GM18517 (cell line): Measurements from ENCODE around the gene DYDC2.
A peak's percentile ranks its signal among the peaks of the same experiment; 100 is the strongest.

Source experiments
- ATAC-seq: cut with Tn5 transposase; IDR thresholded peaks from one replicate; pipeline ENCODE4 v1.9.1; 2021; ENCODE audit warnings: mild to moderate bottlenecking, moderate library complexity; ENCODE audit not compliant: unreplicated experiment

Gene DYDC2

DNA sequence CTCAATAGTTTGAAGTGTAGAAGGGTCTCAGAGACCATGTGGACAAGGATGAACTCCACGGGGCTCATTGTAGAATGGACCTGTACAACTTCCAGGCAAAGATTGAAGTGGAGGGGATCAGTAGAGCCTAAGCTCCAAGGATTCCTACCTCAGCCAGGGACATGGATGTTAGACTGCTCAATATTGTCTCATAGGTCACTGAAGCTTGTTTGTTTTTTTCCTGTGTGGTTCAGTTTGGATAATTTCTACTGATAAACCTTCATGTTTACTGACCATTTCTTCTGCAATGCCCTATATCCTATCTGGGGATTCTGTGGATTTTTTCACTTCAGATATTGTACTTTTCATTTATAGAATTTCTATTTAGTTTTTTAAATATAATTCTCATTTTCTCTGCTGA is 8.9 kb downstream of the DYDC2 start:
- no peak for ATAC-seq

DNA sequence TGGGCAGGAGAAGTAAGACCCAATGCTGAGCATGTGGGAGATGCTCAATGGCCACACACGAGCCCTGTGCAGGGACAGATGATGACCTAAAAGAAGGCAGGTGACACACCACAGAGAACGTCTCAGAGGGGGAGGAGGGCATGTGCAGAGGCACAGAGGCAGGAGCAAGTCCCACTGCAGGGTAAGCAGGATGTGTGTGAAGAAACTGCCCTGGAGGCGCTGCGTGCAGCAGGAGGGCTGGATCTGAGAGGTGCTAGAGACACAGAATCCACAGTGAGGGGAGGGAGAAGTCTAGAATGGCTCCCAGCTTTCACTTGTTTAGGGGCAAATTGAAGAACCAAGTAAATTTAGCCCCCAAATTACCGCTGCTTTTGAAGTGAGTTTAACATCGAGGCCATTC is 14.9 kb downstream of the DYDC2 start:
- no peak for ATAC-seq

DNA sequence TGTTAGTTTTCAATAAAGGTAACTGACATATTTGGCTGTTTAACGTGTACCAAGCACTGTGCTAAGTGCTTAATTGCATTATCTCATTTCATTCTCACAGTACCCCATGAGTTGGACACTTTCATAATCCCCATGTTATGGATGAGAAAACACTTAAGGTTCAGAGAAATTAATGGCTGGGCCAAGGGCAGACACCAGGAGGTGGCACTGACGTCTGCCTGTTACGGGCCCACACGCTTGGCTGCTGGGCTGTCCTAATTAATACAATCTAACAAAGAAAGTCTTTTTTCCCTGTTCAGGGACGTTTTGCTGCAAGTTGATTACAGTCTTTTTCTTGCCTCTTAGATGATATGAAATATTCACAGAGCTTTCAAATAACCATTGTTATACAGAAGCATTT is 16.1 kb downstream of the DYDC2 start:
- ATAC-seq: no peak

DNA sequence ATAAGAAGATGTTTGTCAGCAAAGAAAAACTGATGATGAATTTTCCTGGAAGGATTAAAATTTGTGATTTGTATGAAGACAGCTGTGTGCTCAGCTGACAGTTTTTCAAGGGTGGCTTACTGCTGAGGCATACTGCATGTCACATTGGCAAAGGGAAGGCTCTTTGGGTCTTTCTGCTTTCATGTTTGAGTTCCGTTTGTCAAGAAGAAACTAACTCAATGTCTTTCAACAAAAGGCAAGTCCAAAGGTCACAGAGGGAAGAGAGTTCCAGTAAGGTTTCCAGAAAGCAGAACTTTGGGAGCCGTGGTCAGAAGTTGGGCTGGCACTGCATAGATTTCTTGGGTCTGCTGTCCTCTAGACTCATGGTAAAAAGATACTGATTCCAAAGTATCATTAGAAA is 16.9 kb downstream of the DYDC2 start:
- no peak for ATAC-seq

DNA sequence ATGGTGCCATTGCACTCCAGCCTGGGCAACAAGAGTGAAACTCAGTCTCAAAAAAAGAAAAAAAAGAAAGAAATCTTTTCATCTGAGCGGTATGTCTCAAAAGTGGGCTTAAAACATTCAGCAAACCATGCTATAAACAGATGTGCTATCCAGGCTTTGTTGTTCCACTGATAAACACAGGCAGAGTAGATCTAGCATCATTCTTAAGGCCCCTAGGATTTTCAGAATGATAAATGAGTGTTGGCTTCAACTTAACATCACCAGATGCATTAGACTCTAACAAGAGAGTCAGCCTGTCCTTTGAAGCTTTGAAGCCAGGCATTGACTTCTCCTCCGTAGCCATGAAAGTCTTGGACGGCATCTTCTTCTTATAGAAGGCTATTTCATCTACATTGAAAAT is 23.1 kb downstream of the DYDC2 start:
- ATAC-seq: no peak

DNA sequence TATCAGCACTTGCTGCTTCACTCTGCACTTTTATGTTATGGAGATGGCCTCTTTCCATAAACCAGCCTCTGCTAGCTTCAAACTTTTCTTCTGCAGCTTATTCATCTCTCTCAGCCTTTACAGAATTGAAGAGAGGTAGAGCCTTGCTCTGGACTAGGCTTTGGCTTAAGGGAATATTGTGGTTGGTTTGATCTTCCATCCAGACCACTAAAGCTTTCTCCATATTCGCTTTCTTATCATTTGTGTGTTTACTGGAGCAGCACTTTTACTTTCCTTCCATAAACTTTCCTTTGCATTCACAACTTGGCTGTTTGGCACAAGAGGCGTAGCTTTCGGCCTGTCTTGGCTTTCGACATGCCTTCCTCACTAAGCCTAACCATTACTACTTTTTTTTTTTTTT is 23.6 kb downstream of the DYDC2 start:
- no peak for ATAC-seq

DNA sequence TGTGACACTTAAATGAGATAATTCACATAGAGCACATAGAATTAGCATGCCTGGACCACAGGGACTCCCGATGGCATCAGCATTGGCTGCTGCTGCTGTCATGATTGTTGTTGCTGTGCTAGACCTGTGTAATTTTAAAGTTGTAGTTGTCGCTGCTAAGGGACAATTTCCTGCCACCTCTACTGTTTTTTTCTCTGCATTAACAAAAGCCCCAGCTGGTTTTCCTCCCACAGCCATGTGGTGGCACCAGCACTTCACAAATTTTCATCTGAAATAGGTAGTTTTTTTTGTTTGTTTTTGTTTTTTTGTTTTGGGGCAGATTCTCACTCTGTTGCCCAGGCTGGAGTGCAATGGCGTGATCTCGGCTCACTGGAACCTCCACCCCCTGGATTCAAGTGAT is 26.4 kb downstream of the DYDC2 start:
- ATAC-seq: peak; percentile 58

DNA sequence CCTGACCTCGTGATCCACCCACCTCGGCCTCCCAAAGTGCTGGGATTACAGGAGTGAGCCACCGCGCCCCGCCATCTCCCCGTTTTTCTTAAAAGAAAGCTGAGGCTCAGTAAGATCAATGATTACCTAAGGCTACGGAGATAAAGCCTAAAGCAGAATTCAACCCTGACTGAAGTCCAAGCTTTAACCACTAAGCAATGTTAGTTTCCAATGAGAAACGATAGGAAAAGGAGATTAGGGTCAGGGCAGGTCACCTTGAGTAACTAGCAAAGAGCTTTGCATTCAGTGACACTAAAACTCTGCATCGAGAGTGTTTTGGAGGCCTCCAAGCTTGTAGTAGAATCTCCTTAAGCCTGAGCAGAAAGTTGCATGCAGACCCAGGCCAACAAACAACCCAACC is 34.2 kb downstream of the DYDC2 start:
- no peak for ATAC-seq

DNA sequence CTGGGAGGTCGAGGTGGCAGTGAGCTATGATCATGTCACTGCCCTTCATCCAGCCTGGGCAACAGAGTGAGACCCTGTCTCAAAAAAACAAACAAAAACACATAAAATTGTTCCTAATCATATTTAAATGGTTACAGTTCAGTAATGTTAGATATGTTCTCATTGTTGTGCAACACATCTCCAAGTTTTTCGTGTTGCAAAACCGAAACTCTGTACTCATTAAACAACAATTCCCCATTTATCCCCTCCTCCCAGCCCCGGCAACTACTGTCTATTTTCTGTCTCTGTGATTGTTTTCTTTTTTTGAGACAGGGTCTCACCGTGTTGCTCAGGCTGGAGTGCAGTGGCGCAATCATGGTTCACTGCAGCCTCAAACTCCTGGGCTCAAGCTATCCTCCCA is 35.7 kb downstream of the DYDC2 start:
- no peak for ATAC-seq

DNA sequence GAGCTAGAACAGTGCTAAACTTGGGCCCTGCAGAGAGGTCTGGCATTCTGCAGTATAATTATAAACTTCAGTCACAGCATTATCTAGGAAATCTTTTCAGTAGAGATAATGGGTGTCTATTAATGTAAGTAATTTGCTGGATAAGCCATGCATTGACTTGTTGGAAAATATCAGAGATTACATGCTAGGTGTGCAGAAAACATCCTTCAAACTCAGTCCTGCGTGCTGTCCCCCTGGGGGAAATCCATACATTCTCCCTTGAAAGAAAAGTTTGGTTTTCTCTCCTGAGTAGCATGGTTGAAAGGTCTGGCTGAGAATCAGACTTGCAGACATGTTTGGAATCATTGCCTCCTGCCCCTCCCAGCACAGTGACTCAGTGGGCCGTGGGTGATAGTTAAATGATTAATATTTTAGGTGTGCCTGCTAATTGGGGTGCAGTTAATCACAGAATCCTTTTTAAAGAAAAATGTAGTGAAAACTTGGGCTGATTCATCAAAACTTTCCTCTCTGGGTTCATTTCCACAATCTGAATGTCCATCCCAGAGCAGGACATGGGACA is 37.9 kb downstream of the DYDC2 start:
- ATAC-seq: no peak

DNA sequence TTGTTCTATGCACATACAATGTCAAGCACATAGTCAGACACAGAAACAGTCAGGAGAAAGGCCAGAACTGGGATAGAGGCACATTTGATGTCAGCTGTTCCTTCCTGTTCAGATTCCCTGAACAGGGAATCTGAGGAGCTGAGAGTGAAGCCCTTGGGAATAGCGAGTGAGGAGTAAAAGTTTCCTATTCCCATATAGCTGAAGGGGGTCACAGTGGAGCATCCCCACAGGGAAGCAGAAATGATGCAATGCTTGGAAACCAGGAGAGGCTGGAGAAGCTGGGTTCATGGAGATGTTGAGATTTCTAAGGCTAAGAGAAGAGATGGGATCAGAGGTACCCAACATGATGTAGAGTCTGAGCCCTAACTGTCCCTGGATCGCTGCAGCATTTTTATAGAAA is 40.4 kb downstream of the DYDC2 start:
- ATAC-seq: no peak

DNA sequence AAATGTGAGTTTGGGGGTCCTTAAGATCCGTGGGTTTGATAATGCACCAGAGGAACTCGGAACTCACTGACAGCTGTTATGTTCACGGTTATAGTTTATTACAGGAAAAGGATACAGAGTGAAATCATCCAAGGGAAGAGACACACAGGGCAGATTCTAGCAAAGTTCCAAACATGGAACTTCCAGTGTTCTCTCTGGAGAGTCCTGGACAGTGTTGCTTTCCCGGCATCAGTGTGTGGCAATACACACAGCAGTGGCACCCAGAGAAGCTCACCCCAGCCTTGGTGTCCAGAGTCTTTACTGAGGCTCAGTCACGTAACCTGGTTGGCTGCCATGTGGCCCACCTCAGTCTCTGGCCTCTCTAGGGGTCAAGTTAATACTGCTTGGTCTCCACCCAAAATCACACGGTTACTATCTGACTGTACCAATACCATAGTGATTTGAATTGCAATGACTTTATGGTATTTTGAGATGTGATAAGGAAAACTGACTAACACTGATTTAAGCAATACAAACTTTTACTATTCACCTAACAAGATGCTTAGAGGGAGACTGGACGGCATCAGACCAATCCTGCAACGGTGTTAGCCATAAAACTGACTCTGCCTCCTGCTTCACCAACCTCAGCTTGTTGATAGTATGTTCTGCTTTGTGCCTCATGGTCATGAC is 43.7 kb downstream of the DYDC2 start:
- ATAC-seq: no peak

DNA sequence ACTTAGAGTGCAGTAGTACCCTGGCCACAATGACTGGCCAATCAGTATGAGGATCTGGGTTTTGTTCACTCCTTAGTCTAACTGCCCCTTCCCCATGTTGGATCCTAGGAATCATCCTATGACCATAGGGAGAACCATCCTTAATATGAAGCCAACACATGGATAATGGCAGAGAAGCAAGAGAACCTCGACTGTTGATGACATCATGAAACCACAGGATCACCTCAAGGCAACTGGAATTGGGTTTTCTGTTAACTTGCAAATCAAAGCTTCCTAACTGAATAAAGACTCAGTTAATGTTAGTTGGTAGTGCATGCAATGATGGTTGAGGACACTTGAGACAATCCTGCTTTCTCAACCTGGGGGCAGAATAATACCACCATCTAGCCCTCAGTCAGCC is 48.5 kb downstream of the DYDC2 start:
- ATAC-seq: no peak

DNA sequence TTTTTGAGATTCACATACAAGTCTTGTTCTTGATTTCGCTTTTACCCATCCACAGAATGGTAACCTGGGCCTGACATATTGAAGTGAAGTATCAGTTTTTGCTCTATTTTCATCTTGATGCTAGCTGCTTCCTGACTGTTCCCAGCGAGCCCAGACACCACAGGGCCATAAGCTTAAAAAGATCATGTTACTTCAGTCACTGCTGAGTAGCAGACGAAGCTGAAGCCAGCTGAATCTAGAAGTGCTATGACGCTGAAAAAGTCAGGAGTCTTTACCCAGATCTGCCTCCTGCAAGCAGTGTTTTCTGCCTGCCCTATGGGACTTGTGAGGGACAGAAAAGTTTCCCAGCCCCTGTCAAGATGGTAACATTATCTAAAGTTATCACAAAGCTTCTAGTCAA is 49.0 kb downstream of the DYDC2 start:
- ATAC-seq: no peak

DNA sequence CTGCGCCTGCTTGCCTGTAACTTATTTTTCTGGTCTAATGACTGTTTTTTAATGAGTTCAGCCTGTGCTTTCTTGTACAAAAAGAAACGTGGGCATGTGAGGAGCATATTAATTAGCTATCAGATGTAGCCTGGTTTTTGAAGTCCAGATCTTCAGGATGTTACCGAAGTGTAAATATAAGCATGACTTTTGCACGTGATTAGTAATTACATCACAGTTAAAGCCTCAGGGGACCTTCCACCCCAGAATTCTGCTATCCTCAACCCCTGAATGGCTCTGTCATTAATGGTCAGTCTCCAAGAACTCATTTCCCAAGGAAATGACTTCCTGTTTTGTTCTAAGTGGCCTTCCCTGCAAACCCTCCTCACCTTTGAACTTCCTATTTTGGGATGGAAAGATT is 49.6 kb downstream of the DYDC2 start:
- ATAC-seq: no peak

DNA sequence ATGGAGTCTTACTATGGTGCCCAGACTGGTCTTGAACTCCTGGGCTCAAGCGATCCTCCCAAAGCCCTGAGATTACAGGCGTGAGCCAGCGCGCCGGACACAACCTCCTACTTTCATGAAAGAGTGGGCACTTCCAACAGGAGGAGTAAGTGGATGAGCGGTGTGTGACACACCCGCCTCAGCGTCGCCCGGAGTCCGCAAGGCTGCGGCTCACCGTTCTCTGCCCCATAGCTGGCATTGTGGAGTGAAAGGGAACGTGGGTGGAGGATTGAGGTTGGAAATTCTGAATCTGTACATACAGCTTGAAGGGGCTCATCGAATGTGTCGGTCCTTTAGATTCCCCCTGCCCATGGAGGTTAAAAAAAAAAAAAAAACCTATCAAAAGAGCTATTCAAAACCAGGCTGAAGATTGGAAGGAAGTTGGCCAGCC is 51.2 kb downstream of the DYDC2 start:
- peak; percentile 44 for ATAC-seq

DNA sequence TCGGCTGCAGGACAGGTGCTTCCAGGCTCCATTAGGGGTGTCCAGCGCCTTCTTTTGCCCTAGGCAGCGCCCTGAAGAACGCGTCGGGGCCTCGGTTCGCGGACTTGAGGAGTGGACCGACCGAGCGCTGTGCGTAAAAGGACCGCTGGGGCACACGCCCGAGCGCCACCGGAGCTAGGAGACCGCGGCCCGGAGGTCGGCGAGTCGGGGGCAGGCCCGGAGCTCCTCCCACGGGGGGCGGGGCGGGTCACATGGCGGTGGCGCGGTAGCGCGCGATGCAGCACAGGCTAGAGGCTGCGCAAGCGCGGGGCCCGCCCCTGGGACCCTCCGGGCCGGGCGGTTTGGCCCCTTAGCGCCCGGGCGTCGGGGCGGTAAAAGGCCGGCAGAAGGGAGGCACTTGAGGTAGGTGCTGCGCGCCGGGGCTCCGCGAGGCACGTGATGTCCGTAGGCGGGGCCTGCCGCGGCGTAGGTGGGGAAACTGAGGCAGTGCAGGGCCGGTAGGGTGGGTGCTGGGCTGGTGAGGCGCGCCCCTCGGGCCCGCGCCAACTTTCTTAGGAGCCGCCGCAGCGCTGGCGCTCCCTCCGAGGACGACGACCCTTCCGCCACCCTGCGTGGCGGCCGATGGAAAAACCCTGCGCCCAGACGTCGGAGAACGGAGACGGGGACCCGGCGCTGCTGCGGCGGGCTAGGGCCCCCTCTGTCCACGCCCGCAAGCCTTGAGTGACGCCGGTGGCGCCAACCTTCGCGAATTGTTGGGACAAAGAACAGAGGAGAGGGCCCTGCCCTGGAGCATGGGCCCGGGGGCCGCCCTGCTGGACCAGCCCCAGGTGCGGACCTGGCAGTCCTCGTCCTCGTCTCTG is 51.9 kb downstream of the DYDC2 start, which contains the start of gene PRXL2A:
Gene PRXL2A (plus strand): TSS at position 310 of the 860 bp plus-strand sequence. CDS start 11,917 bp downstream, outside the sequence.
- peak; percentile 80 for ATAC-seq

DNA sequence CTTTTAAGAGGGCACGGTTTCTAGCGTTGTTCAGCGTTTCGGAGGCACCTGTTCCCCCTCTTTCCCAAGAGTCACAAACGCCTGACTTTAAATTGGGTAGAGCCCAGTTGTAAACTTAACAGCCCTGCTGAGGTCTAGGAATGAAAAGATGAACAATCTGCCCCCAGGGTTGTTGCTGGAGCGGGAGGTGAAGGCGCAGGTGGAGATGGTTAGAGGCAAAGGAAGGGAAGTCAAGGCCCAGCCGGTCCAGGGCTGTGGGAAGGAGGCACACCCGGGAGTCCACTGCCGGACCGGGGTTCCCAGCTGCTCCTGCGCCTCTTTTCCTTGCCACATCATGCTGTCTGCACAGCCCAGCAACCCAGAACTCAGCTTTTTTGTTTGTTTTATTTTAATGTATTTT is 52.5 kb downstream of the DYDC2 start:
- ATAC-seq: no peak

DNA sequence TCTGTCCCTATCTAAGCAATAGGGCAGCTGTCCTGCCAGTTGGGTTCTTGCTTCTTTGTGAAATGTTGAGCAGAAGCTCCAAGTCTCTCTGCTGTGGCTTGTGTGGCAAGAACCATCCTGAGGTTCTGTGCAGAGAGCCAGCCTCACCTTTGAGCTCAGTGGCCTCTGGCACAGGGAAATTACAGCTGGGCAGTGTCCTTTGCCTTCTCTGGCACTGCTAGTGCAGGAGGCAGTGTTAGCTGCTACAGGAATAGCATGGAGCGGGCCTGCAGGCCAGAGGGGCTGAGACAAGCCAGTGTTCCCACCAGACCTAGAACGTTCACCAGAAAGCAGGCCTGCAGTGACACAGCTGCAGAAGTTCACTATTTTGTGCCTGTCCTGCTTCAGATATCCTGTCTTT is 53.5 kb downstream of the DYDC2 start:
- no peak for ATAC-seq

DNA sequence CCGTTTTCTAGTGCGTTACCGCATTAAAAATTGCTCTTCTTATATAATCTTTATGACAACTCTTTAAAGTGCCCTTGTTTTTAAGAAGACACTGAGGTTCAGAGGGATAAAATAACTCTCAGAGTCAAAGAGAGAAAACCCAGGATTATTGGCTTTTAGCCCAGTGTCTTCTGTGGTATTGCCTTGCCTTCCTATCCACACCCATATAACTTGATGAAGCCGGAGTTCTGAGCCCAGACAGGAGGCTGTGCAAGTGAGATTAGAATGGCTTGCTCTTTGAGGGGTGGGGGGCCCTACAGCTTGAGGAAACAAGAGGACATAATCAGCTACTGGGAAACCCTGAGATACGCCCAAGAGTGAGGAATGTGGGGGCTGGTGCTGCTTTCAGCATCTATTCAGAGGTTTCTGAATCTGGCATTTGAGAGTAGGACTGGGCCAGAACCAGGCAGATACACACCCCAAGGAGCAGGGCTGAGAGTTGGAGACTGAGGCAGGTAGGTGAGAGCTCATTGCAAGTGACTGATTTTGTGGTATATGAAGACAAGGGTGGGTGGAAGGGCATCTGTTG is 54.1 kb downstream of the DYDC2 start:
- no peak for ATAC-seq

DNA sequence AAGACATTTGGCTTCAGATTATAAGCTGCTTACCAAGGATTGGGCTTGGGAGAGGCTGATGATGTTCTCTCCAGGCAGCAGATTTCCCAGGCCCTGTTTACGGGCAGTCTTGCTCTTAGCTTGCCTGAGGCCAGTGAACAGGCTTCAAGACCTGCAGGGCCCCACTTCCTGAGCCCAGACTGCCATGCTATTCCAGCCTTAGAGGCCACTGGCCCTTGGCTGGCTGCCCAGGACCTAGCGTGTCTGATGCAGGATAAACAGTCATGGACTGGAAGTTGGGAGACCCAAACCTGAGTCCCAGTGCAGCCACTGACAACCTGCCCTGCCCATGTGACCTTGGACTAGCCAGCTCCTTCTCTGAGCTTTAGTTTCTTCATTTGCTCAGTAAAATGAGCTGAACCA is 54.7 kb downstream of the DYDC2 start:
- ATAC-seq: no peak
